ENCODE results near the gene KPNB1. TPM values are rescaled to one million over a fixed set of nuclear protein-coding genes. Genes with fewer than 3 reads are reported as not detected.

Gene KPNB1
- total RNA-seq, 1 donor from 2014 or later = 642 TPM

GRCh38 chr17:47684535-47685193 lies 34.9 kb downstream of the KPNB1 start:
- DNase-seq (ENCODE audit: low read depth, low spot score) = no peak
- peaks cover 46% of the 10 kb centered on the region for H3K36me3 Mint-ChIP-seq (ENCODE audit: low read depth)
- TF ChIP-seq CTCF (conservative IDR thresholded peaks at IDR 0.05) = no peak
- H3K4me1 Mint-ChIP-seq = peaks cover 3% of the 10 kb centered on the region
- no peak overlapping the region for H3K4me3 Mint-ChIP-seq
- no peak overlapping the region for H3K27ac Mint-ChIP-seq (ENCODE audit: unreplicated experiment)
- no peaks in the 10 kb centered on the region for H3K9me3 Mint-ChIP-seq
- peaks cover 2% of the 10 kb centered on the region for H3K27me3 Mint-ChIP-seq (ENCODE audit: low read depth)

GRCh38 chr17:47685556-47686275 lies 36.0 kb downstream of the KPNB1 start:
- no peak for DNase-seq (ENCODE audit: low read depth, low spot score)
- H3K27ac Mint-ChIP-seq (ENCODE audit: unreplicated experiment) = no peak overlapping the region
- no peak overlapping the region for H3K4me3 Mint-ChIP-seq
- peaks cover 2% of the 10 kb centered on the region for H3K27me3 Mint-ChIP-seq (ENCODE audit: low read depth)
- TF ChIP-seq CTCF (conservative IDR thresholded peaks at IDR 0.05) = no peak
- peaks cover 36% of the 10 kb centered on the region for H3K36me3 Mint-ChIP-seq (ENCODE audit: low read depth)
- no peaks in the 10 kb centered on the region for H3K9me3 Mint-ChIP-seq
- H3K4me1 Mint-ChIP-seq = peaks cover 3% of the 10 kb centered on the region

DNA sequence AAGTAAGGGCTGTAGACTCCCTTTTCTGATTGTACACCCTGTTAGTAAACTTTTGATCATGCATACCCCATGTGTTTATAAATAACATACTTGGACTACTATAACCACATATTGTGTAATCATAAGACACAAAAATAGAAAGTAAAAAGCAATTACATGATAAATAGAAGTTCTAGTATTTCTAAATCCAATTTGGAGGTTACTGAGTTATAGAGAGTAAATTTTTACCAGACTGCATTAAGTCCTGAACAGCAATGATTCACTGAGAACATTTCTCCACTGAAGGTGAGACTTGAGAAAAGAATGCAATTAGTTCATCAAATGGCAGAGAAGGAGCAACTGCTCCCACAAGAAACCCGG lies 36.5 kb downstream of the KPNB1 start:
- Mint-ChIP-seq H3K27me3 (ENCODE audit: low read depth) (peaks cover 2% of the 10 kb centered on the region), H3K4me3 (peak overlapping the region; percentile 18), H3K36me3 (ENCODE audit: low read depth) (peaks cover 34% of the 10 kb centered on the region), H3K27ac (ENCODE audit: unreplicated experiment) (no peak overlapping the region), H3K9me3 (no peaks in the 10 kb centered on the region), H3K4me1 (peaks cover 3% of the 10 kb centered on the region)
- no peak for DNase-seq (ENCODE audit: low read depth, low spot score)
- TF ChIP-seq CTCF (conservative IDR thresholded peaks at IDR 0.05) = no peak

GRCh38 chr17:47686664-47687327 lies 37.1 kb downstream of the KPNB1 start:
- Mint-ChIP-seq H3K27ac (ENCODE audit: unreplicated experiment) (no peak overlapping the region), H3K4me1 (peaks cover 7% of the 10 kb centered on the region), H3K27me3 (ENCODE audit: low read depth) (peaks cover 2% of the 10 kb centered on the region), H3K4me3 (peak overlapping the region; percentile 18), H3K36me3 (ENCODE audit: low read depth) (peaks cover 33% of the 10 kb centered on the region), H3K9me3 (no peaks in the 10 kb centered on the region)
- TF ChIP-seq CTCF (conservative IDR thresholded peaks at IDR 0.05) = no peak
- DNase-seq (ENCODE audit: low read depth, low spot score) = no peak

- Mint-ChIP-seq H3K4me3 (peak overlapping the region; percentile 1), H3K27ac (ENCODE audit: unreplicated experiment) (no peak overlapping the region), H3K9me3 (no peaks in the 10 kb centered on the region), H3K36me3 (ENCODE audit: low read depth) (peaks cover 28% of the 10 kb centered on the region), H3K4me1 (peaks cover 11% of the 10 kb centered on the region), H3K27me3 (ENCODE audit: low read depth) (peaks cover 2% of the 10 kb centered on the region)
- no peak for TF ChIP-seq CTCF (conservative IDR thresholded peaks at IDR 0.05)
- no peak for DNase-seq (ENCODE audit: low read depth, low spot score)
Observed at GRCh38 chr17:47687328-47687690, 37.6 kb downstream of the KPNB1 start.
